Brain pericyte (primary cell): ENCODE results near the gene MED8.

Experiments used
- DNase-seq: peaks from one replicate; pipeline ENCODE4 v3.0.0-alpha.2; 2012; ENCODE audit warnings: low read depth, low spot score

Gene MED8

DNA sequence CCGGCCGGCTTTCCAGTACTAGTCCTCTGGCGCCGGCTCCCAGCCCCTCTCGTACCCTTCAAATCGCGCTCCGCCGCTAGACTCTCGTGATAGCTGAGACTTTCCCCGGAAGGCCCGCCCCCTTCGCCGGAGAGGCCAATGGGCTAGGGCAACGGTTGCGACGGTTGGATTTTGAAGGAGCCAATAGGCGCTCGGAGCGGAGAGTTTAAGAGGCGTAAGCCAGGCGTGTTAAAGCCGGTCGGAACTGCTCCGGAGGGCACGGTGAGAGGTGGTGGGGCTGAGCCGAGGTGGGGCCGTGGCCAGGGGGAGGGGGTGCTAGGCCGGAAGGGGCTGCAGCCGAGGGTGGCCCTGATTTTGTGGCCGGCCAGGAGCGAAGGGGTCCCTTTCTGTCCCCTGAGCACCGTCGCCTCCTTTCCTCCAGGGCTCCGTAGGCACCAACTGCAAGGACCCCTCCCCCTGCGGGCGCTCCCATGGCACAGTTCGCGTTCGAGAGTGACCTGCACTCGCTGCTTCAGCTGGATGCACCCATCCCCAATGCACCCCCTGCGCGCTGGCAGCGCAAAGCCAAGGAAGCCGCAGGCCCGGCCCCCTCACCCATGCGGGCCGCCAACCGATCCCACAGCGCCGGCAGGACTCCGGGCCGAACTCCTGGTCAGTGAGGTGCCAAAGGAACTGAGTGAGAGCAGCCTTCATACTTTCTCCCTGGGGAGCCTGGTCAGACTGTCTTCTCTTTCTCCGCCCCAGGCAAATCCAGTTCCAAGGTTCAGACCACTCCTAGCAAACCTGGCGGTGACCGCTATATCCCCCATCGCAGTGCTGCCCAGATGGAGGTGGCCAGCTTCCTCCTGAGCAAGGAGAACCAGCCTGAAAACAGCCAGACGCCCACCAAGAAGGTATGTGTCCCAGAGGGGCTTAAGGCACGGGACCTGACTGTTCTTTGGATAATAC lies 30.6 kb downstream of the MED8 start, which contains the start of gene CDC20:
Gene CDC20, plus strand, starts transcription at position 236 of the 948 bp plus-strand sequence. Its CDS starts 235 bp downstream, at position 471.
- peak; percentile 79 for DNase-seq

DNA sequence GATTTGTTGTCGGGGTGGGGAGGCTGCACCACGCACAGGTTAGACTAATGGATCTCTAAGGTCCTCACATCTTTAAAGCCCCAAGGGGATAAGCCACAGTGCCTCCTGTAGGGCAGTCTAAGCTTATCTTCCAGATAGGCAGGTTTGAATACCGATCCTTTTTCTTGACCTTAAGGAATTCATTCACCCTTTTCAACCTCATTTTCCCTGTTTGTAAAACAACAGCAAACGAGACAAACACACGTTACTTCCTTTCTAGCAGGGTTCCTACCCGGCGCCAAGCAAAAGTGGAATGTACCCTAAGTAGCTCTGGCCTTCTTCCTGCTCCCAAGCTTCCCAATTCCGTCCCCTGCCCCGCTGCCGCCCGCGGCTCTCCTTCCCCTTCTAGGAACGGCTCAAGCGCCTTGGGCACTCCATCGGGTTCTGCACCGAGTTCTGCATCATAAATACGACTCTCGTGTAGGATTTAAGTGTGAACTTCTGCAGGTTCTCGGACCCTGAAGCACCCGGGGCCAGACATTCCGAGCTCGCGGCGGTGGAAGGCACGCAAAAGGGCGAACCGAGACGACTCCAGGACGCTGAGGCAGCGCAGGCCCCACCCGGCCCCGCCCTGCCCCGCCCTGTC lies 31.4 kb downstream of the MED8 start:
- DNase-seq, result no peak

DNA sequence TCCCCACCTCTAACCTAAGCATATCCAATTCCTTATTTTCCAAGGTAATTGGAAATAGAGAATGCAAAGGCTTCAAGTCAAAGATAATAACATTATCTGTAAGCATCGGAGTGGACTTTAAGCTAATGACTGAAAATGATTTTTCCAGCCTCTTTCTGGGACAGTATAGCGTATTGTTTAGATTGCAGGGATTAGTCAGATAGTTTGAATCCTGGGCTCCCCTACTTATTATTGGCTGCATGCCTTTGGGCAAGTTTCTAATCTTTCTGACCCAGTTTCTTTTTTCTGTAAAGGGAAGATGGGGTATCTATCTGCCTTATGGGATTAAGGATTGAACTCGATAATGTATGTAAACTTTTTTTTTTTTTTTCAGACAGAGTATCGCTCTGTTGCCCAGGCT lies 32.3 kb downstream of the MED8 start:
- no peak for DNase-seq

DNA sequence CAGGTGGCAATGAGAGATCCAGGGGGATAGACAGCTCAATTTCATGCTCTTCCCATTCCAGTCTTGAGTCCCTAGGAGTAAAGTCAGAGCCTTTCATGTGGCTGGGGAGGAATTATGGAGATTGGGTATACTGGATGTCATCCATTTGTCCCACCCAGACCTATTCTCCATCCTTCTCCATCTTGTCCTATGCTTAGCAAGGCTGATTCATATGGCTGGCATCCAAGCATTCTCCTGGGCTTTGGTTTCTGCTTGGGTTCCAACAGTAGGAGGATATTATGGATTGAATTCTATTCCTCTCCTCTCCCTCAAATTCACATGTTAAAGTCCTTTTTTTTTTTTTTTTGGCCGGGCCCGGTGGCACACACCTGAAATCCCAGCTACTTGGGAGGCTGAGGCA lies 34.7 kb downstream of the MED8 start:
- DNase-seq, result no peak

DNA sequence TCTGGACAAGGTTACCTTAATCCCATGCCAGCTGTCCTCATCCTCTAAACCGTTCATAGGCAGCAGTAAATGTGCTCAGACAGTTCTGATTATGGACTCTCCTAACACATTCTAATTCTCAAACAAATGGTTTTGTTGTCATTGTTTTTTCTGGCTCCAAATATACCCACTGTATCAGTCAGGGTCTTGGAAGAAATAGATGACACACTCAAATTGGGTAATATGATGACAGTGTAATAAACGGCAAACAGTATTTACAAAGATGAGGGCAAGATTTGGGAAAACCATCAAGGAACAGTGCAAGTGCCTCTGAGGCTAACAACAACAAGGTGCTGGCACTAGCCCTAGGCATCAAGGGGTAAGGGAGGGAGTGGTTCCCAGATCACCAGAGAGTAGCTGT lies 35.1 kb downstream of the MED8 start:
- DNase-seq, result no peak

DNA sequence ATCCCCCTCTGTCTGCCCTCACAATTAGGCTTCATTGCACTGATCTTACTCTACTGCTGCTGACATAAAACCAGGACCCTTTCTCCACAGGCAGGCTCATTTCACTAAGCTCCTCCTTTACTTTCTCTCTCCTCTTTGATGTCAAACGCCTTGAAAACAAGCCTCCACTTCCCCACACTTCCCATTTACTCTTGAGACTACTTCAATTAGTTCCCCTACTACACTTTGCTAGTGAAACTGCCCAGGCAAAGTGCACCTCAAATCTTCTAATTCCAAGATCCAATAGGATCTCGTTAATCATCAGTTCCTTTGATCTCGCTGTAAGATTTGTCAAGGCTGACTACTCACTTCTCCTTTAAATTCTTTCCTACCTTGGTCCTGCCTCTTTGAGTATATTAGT lies 36.7 kb downstream of the MED8 start:
- no peak for DNase-seq

DNA sequence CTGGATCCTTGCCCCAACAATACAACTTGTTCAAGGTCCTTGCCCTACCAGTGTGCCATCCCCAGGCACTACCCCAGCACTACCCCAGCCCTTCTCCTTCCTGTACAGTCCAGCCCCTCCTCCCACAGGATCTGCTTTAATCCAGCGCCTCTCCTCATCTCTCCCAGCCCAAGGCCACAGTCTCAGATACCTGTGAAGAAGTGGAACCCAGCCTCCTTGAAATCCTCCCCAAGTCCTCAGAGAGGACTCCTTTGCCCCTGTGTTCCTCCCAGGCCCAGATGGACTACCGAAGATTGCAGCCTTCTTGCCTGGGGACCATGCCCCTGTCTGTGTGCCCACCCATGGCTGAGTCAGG lies 37.3 kb downstream of the MED8 start:
- DNase-seq, result no peak

DNA sequence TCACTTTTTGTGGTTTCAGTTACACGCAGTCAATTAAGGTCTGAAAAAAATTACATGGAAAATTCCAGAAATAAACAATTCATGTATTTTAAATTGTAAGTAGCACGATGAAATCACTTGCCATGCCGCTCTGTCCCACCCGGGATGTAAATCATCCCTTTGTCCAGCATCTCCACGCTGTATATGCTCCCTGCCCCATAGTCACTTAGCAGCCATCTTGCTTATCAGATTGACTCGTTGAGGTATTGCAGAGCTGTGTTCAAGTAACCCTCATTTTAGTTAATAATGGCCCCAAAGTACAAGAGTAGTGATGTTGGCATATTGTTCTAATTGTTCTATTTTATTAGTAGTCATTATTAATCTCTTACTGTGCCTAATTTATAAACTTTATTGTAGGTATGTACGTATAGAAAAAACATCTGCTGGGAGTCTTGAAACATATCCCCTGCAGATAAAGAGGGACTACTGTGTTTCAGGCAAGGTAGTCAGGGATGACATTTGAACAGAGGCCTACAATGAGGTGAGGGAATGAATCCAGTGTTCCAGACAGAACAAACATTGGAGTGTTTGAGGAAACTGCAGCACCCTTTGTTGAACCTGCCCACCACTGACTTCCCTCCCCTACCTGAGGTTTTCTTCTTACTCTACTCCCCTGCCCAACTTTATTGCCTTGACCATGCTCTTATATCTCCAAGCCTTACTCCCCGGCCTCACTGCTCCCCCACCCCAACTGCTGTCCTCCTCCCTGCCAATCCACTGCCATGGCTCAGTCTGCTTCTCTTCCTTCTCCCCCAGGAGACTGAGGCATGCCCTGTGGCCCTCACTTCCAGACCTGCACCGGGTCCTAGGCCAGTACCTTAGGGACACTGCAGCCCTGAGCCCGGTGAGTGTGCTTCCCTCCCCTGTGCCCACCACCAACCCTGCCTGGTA lies 37.9 kb downstream of the MED8 start:
- DNase-seq, result no peak

DNA sequence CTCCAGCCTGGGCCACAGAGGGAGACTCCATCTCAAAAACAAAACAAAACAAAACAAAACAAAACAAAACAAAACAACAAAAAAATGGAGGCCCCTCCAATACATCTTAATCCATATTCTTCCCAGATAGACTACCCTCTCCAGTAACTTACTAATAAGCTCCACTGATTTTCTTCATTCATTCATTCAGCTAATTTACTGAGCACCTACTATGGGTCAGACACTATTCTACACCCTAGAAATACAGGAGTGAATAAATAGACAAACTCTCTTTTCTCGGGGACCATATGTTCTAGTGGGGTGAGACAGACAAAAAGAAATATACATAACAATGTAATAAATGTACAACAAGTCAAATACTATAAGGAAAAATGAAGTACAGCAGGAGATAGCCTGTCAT lies 38.6 kb downstream of the MED8 start:
- no peak for DNase-seq

DNA sequence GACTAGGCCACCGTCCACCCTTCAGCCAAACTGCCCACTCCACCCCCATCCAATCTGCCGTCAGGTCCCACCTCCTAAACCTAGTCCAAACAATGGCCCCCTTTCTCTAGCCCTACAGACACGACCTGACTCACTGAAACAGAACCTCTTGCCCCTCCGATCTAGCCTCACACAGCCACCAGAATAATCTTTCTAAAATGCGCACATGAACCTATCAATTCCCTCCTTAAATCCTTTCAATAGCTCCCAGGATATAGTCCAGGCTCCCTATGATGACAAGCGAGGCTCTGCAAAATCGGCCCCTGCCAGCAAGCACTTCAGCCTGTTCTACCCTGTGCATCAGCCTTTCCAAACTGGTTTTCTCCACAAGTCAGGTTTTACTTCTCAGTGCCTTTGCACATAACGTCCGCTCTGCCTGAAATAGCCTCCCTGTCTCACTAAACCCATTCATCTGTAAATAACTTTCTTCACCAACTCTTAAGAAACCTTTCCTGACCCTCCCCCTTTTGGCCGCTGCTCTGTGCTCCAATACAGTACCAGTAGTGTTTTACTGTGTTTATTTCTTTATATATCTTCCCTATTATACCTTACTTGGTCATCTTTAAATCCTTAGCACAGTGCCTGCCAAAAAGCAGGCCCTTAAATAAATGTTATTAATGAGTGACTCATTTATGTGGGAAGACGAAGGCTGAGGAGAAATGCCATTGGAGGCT lies 39.9 kb downstream of the MED8 start:
- DNase-seq, result no peak

DNA sequence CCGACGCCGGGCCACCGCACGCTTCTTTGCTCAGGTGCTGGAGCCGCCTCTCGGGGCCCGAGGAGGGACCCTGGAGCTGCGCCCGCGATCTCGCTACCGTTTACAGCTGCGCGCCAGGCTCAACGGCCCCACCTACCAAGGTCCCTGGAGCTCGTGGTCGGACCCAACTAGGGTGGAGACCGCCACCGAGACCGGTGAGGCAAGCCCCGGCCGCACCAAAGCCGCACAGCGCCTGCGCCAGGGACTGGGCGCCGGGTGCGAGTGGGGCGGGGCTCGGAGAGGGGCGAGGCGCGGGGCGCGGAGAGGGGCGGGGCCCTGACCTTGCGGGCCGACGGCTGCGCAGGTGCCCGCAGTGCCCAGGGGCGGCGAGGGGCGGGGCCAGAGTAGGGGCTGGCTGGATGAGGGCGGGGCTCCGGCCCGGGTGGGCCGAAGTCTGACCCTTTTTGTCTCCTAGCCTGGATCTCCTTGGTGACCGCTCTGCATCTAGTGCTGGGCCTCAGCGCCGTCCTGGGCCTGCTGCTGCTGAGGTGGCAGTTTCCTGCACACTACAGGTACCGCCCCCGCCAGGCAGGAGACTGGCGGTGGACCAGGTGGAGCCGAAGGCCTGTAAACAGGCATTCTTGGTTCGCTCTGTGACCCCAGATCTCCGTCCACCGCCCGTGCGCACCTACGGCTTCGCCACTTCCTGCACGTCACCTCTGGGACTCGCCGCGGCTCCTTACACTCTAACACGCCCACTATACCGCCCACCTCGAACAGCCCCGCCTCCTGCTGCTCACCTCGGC lies 40.6 kb downstream of the MED8 start:
- no peak for DNase-seq

DNA sequence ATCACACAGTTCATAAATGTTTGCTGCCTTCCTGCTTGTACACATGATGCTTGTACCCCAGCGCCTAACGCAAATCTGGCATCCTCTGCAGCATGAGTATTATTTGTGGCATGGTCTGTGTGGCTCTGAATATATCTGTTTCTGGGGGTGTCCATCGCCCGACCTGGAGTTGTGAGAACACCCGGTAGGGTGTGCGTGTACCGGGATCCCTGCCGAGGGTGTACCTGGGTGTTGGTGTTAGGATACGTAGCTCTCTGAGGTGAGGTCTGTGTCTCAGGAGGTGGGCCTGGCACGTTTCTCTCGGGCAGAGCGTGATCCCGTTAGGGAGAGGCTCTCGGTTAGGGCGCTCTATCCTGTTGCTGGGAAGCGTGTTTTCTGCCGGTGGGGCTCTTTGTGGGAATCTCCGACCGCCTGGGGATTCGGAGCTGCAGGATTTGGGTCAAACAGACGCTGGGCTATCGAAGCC lies 41.2 kb downstream of the MED8 start:
- no peak for DNase-seq

DNA sequence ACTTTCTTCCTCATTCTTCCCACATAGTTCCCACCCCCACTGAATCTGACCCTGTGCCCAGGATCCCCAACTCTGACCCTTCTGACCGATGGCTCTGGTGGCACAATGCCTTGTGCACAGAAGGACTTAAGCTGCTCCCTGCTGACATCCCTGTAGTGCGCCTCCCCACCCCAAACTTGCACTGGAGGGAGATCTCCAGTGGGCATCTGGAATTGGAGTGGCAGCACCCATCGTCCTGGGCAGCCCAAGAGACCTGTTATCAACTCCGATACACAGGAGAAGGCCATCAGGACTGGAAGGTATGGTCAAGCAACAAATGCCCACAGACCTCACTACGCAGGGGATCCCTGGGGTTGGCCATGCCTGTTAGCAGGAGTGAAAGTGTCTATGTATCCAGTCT lies 43.0 kb downstream of the MED8 start:
- DNase-seq, result no peak

DNA sequence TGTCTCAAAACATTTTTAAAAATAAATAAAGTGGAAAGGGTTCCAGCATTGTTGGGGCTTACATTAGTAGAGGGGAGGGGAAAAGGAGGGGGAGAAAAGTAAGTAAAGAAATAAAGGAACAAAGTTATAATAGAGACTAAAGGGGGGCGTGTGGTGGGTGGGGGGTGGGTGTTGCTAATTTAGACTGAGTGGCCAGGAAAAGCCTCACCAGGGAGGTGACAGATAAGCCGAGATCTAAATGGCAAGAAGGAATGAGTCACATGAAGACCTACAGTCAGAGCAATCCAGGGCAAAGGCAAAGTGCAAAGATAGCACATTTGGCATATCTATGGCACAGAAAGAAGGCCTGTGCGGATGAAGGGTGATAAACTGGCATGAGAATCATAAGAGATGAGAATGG lies 44.5 kb downstream of the MED8 start:
- DNase-seq, result no peak

DNA sequence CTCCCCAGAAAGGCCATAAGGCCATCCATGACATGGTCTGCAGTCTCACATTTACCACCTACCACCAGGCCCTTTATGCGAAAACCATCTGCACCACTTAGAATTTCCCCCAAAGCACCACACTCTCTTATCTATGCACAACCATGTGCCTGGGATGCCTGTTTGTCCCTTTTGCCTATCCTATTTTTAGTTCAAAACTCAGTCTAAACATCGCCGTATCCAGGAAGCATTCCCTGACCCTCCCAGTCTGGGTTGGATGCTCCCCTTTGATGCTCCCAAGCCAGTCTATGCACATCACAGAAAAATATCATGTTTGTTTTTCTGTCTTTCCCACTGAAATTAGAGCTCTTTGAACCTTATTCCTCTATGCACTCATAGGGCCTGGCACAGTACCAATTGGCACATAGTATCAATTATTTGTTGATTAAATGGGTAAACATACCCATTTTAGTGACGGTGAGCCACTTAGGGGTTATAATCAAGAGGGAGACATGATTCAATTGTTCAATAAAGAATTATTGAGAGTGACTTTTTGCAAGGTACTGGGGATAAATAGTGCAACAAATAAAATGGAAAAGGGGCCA lies 45.2 kb downstream of the MED8 start:
- DNase-seq, result no peak

DNA sequence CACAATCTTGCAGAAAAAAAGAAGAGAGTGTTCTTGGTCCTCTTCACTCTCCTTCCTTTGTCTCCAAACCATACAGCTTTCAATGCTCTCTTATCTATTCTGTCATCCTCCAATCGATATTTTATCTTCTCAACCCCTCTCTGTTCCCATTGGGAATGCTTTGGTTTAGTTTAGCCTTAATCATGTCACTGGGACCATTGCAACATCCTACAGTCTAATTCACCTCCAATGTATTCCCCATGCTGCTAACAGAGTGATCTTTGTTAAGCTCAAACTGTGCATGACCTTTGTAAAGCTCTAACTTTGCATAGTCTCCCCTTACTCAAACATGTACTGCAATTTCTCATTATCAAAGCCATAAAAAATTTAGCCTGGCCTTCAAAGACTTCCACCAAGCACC lies 49.0 kb downstream of the MED8 start:
- DNase-seq, result no peak

DNA sequence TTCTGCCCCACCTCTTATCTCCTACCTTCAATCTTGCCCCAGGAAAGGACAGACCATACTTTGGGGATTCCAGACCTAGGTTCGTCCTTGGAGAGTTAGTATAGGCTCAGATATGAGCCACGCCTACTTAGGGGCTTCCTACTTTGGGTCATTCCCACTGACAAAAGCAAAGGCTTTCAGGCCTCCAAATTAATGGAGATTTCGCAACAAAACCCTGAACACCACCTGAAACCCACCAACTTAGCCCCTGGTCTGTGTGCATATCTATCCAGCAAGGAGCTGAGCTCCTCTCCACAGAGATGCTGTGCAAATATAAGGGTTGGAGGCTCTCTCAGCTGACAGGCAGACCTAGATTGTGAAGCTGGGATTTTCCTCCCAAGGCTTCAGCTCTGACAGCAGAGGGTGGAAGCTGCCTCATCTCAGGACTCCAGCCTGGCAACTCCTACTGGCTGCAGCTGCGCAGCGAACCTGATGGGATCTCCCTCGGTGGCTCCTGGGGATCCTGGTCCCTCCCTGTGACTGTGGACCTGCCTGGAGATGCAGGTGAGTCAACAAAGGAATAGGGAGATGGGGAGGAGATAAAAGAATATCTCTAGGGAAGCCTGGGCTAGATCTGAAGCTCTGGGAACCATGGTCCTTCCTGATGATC lies 49.9 kb downstream of the MED8 start:
- no peak for DNase-seq

DNA sequence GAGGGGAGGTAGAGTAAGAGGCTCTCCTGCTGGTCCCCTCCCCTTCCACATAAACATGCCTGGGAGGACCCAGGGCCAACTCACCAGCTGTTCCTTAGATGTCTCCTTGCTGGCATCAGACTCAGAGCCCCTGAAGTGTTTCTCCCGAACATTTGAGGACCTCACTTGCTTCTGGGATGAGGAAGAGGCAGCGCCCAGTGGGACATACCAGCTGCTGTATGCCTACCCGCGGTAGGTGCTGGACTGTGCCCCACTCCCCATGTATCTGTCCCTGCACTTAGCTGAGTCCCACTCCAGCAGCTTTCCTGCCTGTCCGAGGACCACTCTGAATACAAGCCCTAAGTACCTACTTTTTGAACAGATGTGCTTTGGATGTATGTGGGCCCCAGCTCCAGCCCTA lies 51.6 kb downstream of the MED8 start:
- DNase-seq, result no peak

DNA sequence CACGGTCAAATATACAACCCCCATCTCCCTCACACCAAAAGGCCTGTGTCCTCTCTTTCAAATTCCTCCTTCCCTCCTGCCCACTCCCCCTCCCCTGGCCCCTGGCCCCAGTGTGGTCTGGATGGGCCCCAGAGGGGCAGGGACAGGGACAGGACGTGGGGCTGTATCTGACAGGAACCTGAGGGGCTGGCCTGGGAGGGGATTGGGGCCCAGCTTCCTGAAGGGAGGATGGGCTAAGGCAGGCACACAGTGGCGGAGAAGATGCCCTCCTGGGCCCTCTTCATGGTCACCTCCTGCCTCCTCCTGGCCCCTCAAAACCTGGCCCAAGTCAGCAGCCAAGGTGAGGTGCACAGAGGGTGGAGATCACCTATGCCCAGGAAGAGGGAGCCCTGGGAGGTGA lies 52.0 kb downstream of the MED8 start, which contains the start of gene MPL:
Gene MPL, plus strand, starts transcription at position 231 of the 400 bp plus-strand sequence. Its CDS starts 31 bp downstream, at position 262.
- DNase-seq, result no peak
